GM12891 (cell line): ENCODE data around the gene PUS10.

ENCODE experiments used
- DNase-seq: peaks from one replicate; pipeline ENCODE4 v3.0.0; 2011; ENCODE audit warnings: low spot score; ENCODE audit not compliant: insufficient read length
- FAIRE-seq: peaks from 2 replicates; lab custom pipeline; 2011; peaks lifted over from hg19 to GRCh38; lab: Jason Lieb, UNC
- PAX5 ChIP-seq: IDR thresholded peaks from 2 replicates; pipeline ENCODE4 v1.6.1; 2011; ENCODE audit warnings: low read length, moderate library complexity, mild to moderate bottlenecking; ENCODE audit not compliant: insufficient read depth, severe bottlenecking
- POLR2A ChIP-seq: IDR thresholded peaks from 2 replicates; pipeline ENCODE4 v1.6.1; 2011; ENCODE audit warnings: low read depth, low read length, control low read depth
- POLR2AphosphoS5 ChIP-seq: IDR thresholded peaks from 2 replicates; pipeline ENCODE4 v1.6.1; 2011; ENCODE audit warnings: low read depth, low read length, control low read depth
- POU2F2 ChIP-seq: IDR thresholded peaks from 2 replicates; pipeline ENCODE4 v1.6.1; 2011; ENCODE audit warnings: low read depth, mild to moderate bottlenecking, control low read depth, low read length, moderate library complexity
- SPI1 ChIP-seq: IDR thresholded peaks from 2 replicates; pipeline ENCODE4 v1.6.1; 2011; ENCODE audit warnings: low read depth, low read length, control low read depth
- TAF1 ChIP-seq: IDR thresholded peaks from 2 replicates; pipeline ENCODE4 v1.6.1; 2011; ENCODE audit warnings: low read depth, low read length, control low read depth

Gene PUS10

GRCh38 chr2:60972889-60973656 is 45.0 kb downstream of the PUS10 start:
- TF ChIP-seq POLR2AphosphoS5: no peak
- no peak for TF ChIP-seq TAF1
- no peak for TF ChIP-seq SPI1
- TF ChIP-seq PAX5: no peak
- TF ChIP-seq POU2F2: no peak
- no peak for TF ChIP-seq POLR2A
- FAIRE-seq (peak; percentile 31), DNase-seq (no peak)

- DNase-seq: no peak
- TF ChIP-seq POLR2AphosphoS5: no peak
- TF ChIP-seq SPI1: 0 out of 2 replicates have a peak, but pooled peaks have one; percentile 14
- FAIRE-seq: peak; percentile 67
These were observed 51.3 kb downstream of the PUS10 start for GRCh38 chr2:60966507-60967405.

GRCh38 chr2:60965499-60965785 is 52.6 kb downstream of the PUS10 start:
- TF ChIP-seq SPI1 (no peak), TAF1 (no peak), POLR2AphosphoS5 (no peak), PAX5 (no peak)
- FAIRE-seq (no peak), DNase-seq (no peak)

GRCh38 chr2:60964651-60965498 is 53.2 kb downstream of the PUS10 start:
- DNase-seq (no peak), FAIRE-seq (peak; percentile 33)
- TF ChIP-seq POLR2A (no peak), SPI1 (peak; percentile 26; the same call in 1 of the 2 replicates), POLR2AphosphoS5 (no peak), TAF1 (no peak)

- TF ChIP-seq PAX5 (no peak), POLR2AphosphoS5 (no peak), TAF1 (no peak), SPI1 (no peak), POU2F2 (no peak), POLR2A (no peak)
- DNase-seq (no peak), FAIRE-seq (no peak)
These were observed 54.9 kb downstream of the PUS10 start for GRCh38 chr2:60963190-60963589.

- DNase-seq (no peak), FAIRE-seq (no peak)
- TF ChIP-seq SPI1: no peak
- TF ChIP-seq PAX5: no peak
These were observed 55.5 kb downstream of the PUS10 start for GRCh38 chr2:60962528-60962927.

GRCh38 chr2:60961457-60961856 is 56.6 kb downstream of the PUS10 start:
- TF ChIP-seq POU2F2 (no peak), POLR2AphosphoS5 (no peak), TAF1 (no peak), PAX5 (no peak), POLR2A (no peak), SPI1 (no peak)
- no peak for DNase-seq
- FAIRE-seq: no peak

- DNase-seq (no peak), FAIRE-seq (no peak)
- TF ChIP-seq TAF1: no peak
- no peak for TF ChIP-seq POLR2AphosphoS5
- no peak for TF ChIP-seq SPI1
- no peak for TF ChIP-seq PAX5
- TF ChIP-seq POLR2A: no peak
- TF ChIP-seq POU2F2: no peak
These were observed 57.3 kb downstream of the PUS10 start for GRCh38 chr2:60960706-60961105.

GRCh38 chr2:60959501-60959900 is 58.6 kb downstream of the PUS10 start:
- TF ChIP-seq POLR2A: no peak
- no peak for TF ChIP-seq SPI1
- TF ChIP-seq POLR2AphosphoS5: no peak
- no peak for TF ChIP-seq PAX5
- no peak for TF ChIP-seq TAF1
- no peak for TF ChIP-seq POU2F2
- FAIRE-seq (no peak), DNase-seq (no peak)
